H1 (cell line): Measurements from ENCODE around the gene NCOA6. TPM values are rescaled to one million over a fixed set of nuclear protein-coding genes. Genes with fewer than 3 reads are reported as not detected.

Experiments
- CTCF ChIA-PET: fragments of 300-600 bp; sonication (Branson Sonifier 250); formaldehyde crosslinking; loops from one replicate; lab custom pipeline; 2021; ENCODE audit not compliant: partially characterized antibody; lab: Charles Lee
- POLR2A ChIA-PET: fragments of 300-600 bp; sonication (Branson Sonifier 250); formaldehyde crosslinking; loops from one replicate; lab custom pipeline; 2021; ENCODE audit warnings: inconsistent platforms; ENCODE audit not compliant: partially characterized antibody; lab: Charles Lee
- DNase-seq, 2 experiments: peaks; one replicate each; pipeline versions ENCODE4 v3.0.0 to v3.0.0-alpha.2; 2010 to 2022; ENCODE audit warnings: low spot score in 2 of 2, low read depth in 1 of 2, mixed read lengths in 1 of 2
- FAIRE-seq: peaks from 2 replicates; lab custom pipeline; 2011; peaks lifted over from hg19 to GRCh38; lab: Jason Lieb, UNC
- H2AFZ ChIP-seq: 2 replicates; pipeline ENCODE4 v1.8.1; 2012; ENCODE audit warnings: low read length, inconsistent platforms
- H2AK5ac ChIP-seq: 2 replicates; pipeline ENCODE4 v1.6.1; 2013; ENCODE audit warnings: low read depth, low read length
- H2BK120ac ChIP-seq: replicated peaks from 2 replicates; pipeline ENCODE3; 2013; ENCODE audit warnings: low read depth, low read length, inconsistent platforms
- H2BK12ac ChIP-seq: 2 replicates; pipeline ENCODE4 v1.6.1; 2013; ENCODE audit warnings: low read depth, low read length
- H2BK15ac ChIP-seq: 2 replicates; pipeline ENCODE4 v1.6.1; 2013; ENCODE audit warnings: low read length
- H2BK20ac ChIP-seq: 2 replicates; pipeline ENCODE4 v1.6.1; 2013; ENCODE audit warnings: low read length
- H2BK5ac ChIP-seq: 2 replicates; pipeline ENCODE4 v1.6.1; 2013; ENCODE audit warnings: low read depth, low read length
- H3K14ac ChIP-seq: 2 replicates; pipeline ENCODE4 v1.6.1; 2013; ENCODE audit warnings: inconsistent platforms; ENCODE audit not compliant: insufficient read length
- H3K18ac ChIP-seq: 2 replicates; pipeline ENCODE4 v1.6.1; 2013; ENCODE audit warnings: low read length; ENCODE audit errors: extremely low read depth
- H3K23ac ChIP-seq: 2 replicates; pipeline ENCODE4 v1.6.1; 2013; ENCODE audit warnings: inconsistent platforms; ENCODE audit not compliant: insufficient read length
- H3K23me2 ChIP-seq: 2 replicates; pipeline ENCODE4 v1.6.1; 2013; ENCODE audit warnings: low read depth, low read length
- H3K27ac ChIP-seq: 2 replicates; pipeline ENCODE4 v1.6.1; 2011; ENCODE audit warnings: low read depth, low read length, inconsistent platforms
- H3K27me3 ChIP-seq, 4 experiments: replicated peaks in 1 of 4; 1 replicate in 1 of 4; 2 replicates in 3 of 4; pipeline versions ENCODE4 v1.6.1 to v1.8.1; 2011 to 2013; ENCODE audit warnings: low read length in 3 of 4, mild to moderate bottlenecking in 3 of 4, inconsistent platforms in 2 of 4, mixed read lengths in 2 of 4, moderate library complexity in 1 of 4; ENCODE audit not compliant: control insufficient read depth in 3 of 4, insufficient read depth in 3 of 4; ENCODE audit errors: extremely low read depth in 1 of 4
- H3K36me3 ChIP-seq, 4 experiments: 2 replicates each; pipeline versions ENCODE4 v1.6.1 to v1.8.1; 2011 to 2013; ENCODE audit warnings: mild to moderate bottlenecking in 4 of 4, low read length in 3 of 4, moderate library complexity in 2 of 4, control low read depth in 1 of 4, inconsistent platforms in 1 of 4; ENCODE audit not compliant: insufficient read depth in 4 of 4, control insufficient read depth in 2 of 4
- H3K4ac ChIP-seq: replicated peaks from 2 replicates; pipeline ENCODE3; 2013; ENCODE audit warnings: low read length, low read depth, mixed read lengths, inconsistent platforms; ENCODE audit not compliant: insufficient read length
- H3K4me1 ChIP-seq, 4 experiments: replicated peaks in 1 of 4; 1 replicate in 1 of 4; 2 replicates in 3 of 4; pipeline versions ENCODE4 v1.6.1 to v1.8.1; 2011 to 2013; ENCODE audit warnings: low read length in 3 of 4, inconsistent platforms in 2 of 4, mixed read lengths in 1 of 4; ENCODE audit not compliant: insufficient read depth in 4 of 4, control insufficient read depth in 3 of 4
- H3K4me2 ChIP-seq, 2 experiments: 2 replicates each; pipeline versions ENCODE4 v1.6.1 to v1.8.1; 2011 to 2013; ENCODE audit warnings: low read depth in 2 of 2, low read length in 2 of 2, control low read depth in 1 of 2, inconsistent platforms in 1 of 2, mild to moderate bottlenecking in 1 of 2; ENCODE audit not compliant: insufficient read depth in 1 of 2
- H3K4me3 ChIP-seq, 4 experiments: fragments of 200-600, 300-600 bp in 1 of 4; sonication (generic), shearing (Covaris generic), sonication (Bioruptor Twin) in 1 of 4; 2 replicates each; pipeline versions ENCODE4 v1.5.1 to v1.8.1; 2011 to 2016; ENCODE audit warnings: low read length in 4 of 4, low read depth in 3 of 4, control low read depth in 2 of 4, inconsistent platforms in 2 of 4, mild to moderate bottlenecking in 2 of 4, mixed read lengths in 1 of 4, moderate library complexity in 1 of 4; ENCODE audit not compliant: insufficient read depth in 2 of 4; ENCODE audit errors: extremely low read depth in 1 of 4
- H3K56ac ChIP-seq: replicated peaks from 2 replicates; pipeline ENCODE3; 2013; ENCODE audit warnings: low read depth, mild to moderate bottlenecking, mixed read lengths, low read length, inconsistent platforms; ENCODE audit not compliant: insufficient read length
- H3K79me1 ChIP-seq: 2 replicates; pipeline ENCODE4 v1.6.1; 2013; ENCODE audit warnings: low read depth, low read length, control low read depth
- H3K79me2 ChIP-seq, 2 experiments: 2 replicates each; pipeline versions ENCODE4 v1.6.1 to v1.8.1; 2012 to 2013; ENCODE audit warnings: low read length in 2 of 2, mild to moderate bottlenecking in 2 of 2, inconsistent platforms in 1 of 2; ENCODE audit not compliant: insufficient read depth in 2 of 2, control insufficient read depth in 1 of 2
- H3K9ac ChIP-seq, 4 experiments: replicated peaks in 1 of 4; 1 replicate in 1 of 4; 2 replicates in 3 of 4; pipeline versions ENCODE4 v1.6.1 to v1.8.1; 2011 to 2013; ENCODE audit warnings: low read depth in 3 of 4, low read length in 3 of 4, control low read depth in 2 of 4, mild to moderate bottlenecking in 2 of 4, moderate library complexity in 2 of 4, inconsistent platforms in 1 of 4; ENCODE audit errors: extremely low read depth in 1 of 4
- H3K9me3 ChIP-seq, 2 experiments: 2 replicates each; pipeline versions ENCODE4 v1.6.1 to v1.8.1; 2012 to 2013; ENCODE audit warnings: mild to moderate bottlenecking in 2 of 2, moderate library complexity in 2 of 2, control low read depth in 1 of 2, inconsistent platforms in 1 of 2, low read depth in 1 of 2, low read length in 1 of 2, mixed read lengths in 1 of 2; ENCODE audit not compliant: insufficient read depth in 2 of 2
- H4K20me1 ChIP-seq, 2 experiments: replicated peaks in 1 of 2; 2 replicates each; pipeline versions ENCODE3 to v1.8.1; 2011 to 2013; ENCODE audit warnings: inconsistent platforms in 2 of 2, low read length in 2 of 2, mild to moderate bottlenecking in 1 of 2; ENCODE audit not compliant: insufficient read depth in 2 of 2, control insufficient read depth in 1 of 2
- H4K5ac ChIP-seq: 2 replicates; pipeline ENCODE4 v1.6.1; 2013; ENCODE audit warnings: low read length, low read depth, mixed read lengths, inconsistent platforms; ENCODE audit not compliant: insufficient read length
- H4K8ac ChIP-seq: 2 replicates; pipeline ENCODE4 v1.8.0; 2013; ENCODE audit warnings: mild to moderate bottlenecking, moderate library complexity, low read length, inconsistent platforms; ENCODE audit not compliant: insufficient read depth; ENCODE audit errors: extremely low read depth
- H4K91ac ChIP-seq: replicated peaks from 2 replicates; pipeline ENCODE3; 2013; ENCODE audit warnings: low read length, mixed read lengths, inconsistent platforms; ENCODE audit not compliant: insufficient read length
- JUND ChIP-seq: IDR thresholded peaks from 2 replicates; pipeline ENCODE4 v1.6.1; 2011; ENCODE audit warnings: mild to moderate bottlenecking, improper control_type of control experiment, low read length
- MAX ChIP-seq: IDR thresholded peaks from 2 replicates; pipeline ENCODE4 v1.6.1; 2012; ENCODE audit warnings: inconsistent platforms
- SRF ChIP-seq: IDR thresholded peaks from 2 replicates; pipeline ENCODE4 v1.6.1; 2011; ENCODE audit warnings: mild to moderate bottlenecking, low read depth, low read length, moderate library complexity
- TAF1 ChIP-seq: IDR thresholded peaks from 2 replicates; pipeline ENCODE4 v1.6.1; 2011; ENCODE audit warnings: mild to moderate bottlenecking, low read depth, low read length
- WGBS, 2 experiments: shearing (Covaris generic) in 1 of 2; methylation state at CpG; one replicate each; pipeline versions ENCODE4 v1.1.6 to v1.1.7; 2013 to 2015; ENCODE audit warnings: low lambda C conversion rate in 2 of 2, mixed read lengths in 2 of 2, inconsistent platforms in 1 of 2, low coverage in 1 of 2, missing lambda C conversion rate in 1 of 2; ENCODE audit not compliant: insufficient replicate concordance in 2 of 2, insufficient coverage in 1 of 2, insufficient read length in 1 of 2; ENCODE audit errors: extremely low coverage in 1 of 2, missing lambda C conversion rate in 1 of 2; 5-methylcytosine and 5-hydroxymethylcytosine counted together
- polyA plus RNA-seq, 7 experiments: library from polyadenylated mRNA; depleted of rRNA in 3 of 7; stranded (reverse) in 5 of 7; unstranded in 2 of 7; fragments of >200 nt in 5 of 7; fragments of 200-250 nt in 2 of 7; gene quantifications; 1 replicate in 5 of 7; 2 replicates in 1 of 7; 4 replicates in 1 of 7; pipeline versions ENCODE4 v1.2.1 to v1.2.3, GENCODE V29; 2011 to 2013; ENCODE audit warnings: missing spikeins in 2 of 7, mixed read lengths in 2 of 7
- total RNA-seq: library from RNA; stranded (reverse); fragmentation: NEBNext Ultra II Directional; extraction: Animal tissue kit (Norgen Biotek cat#: 25700); gene quantifications from 2 replicates; pipeline ENCODE4 v1.2.1, GENCODE V29; 2021

Gene NCOA6
- total and polyA plus RNA-seq, 2 of the 8 experiments (the other 6 are each of a cell fraction or from before 2014, with no cell fraction given), result 9.0 to 9.5 TPM

DNA sequence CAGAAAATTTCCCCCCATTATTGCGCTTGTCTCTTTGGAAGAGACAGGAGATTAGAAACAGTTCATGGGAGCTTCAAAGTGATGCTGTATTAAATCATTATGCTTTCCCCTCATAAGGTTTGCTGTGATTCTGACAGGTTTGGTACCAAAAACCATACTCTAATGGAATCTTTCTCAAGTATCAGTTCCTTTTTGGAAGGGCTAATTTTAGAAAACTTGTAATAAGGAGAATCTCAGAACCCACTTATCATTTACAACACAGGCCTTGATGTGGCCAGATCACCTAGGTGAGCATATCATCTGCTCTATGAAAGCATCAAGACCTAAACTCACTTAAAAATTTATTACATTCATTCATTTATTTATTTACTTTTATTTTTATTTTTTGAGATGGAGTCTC, 70.1 kb downstream of the NCOA6 start:
- DNase-seq, result no peak
- no peaks in the 10 kb centered on the region for H3K23me2 ChIP-seq
- H3K4me3 ChIP-seq, result no peak overlapping the region
- H4K91ac ChIP-seq, result no peak overlapping the region
- POLR2A ChIA-PET, result interaction anchor here (0.6 kb wide), 1 partner anchor 209 kb away, joined by 4 read pairs; no protein-coding TSS in a partner anchor
- peaks cover 0 to 8% (median 4%) of the 10 kb centered on the region in 4 experiments; a peak in 5 of 8 replicates for H3K36me3 ChIP-seq
- H3K14ac ChIP-seq, result no peak overlapping the region
- H3K79me1 ChIP-seq, result no peaks in the 10 kb centered on the region
- no peaks in the 10 kb centered on the region for H3K27me3 ChIP-seq
- H2BK15ac ChIP-seq, result no peak overlapping the region
- no peaks in the 10 kb centered on the region for H3K9me3 ChIP-seq
- no peak overlapping the region for H2AK5ac ChIP-seq
- no peak overlapping the region for H3K4me2 ChIP-seq
- no peaks in the 10 kb centered on the region for H3K4me1 ChIP-seq
- no peak overlapping the region for H2BK120ac ChIP-seq
- no peaks in the 10 kb centered on the region for H4K20me1 ChIP-seq
- CTCF ChIA-PET, result interaction anchor here (0.7 to 1.4 kb wide), 3 partner anchors 10 to 25 kb away, joined by 3 read pairs; no protein-coding TSS in a partner anchor
- H3K23ac ChIP-seq, result no peak overlapping the region
- H2BK20ac ChIP-seq, result no peak overlapping the region
- no peak overlapping the region for H3K27ac ChIP-seq
- H3K56ac ChIP-seq, result no peak overlapping the region
- H3K9ac ChIP-seq, result no peak overlapping the region
- FAIRE-seq, result no peak
- no peak overlapping the region for H4K8ac ChIP-seq
- H3K79me2 ChIP-seq, result no peaks in the 10 kb centered on the region
- TF ChIP-seq MAX (no peak), JUND (no peak), TAF1 (no peak), SRF (no peak)
- no peak overlapping the region for H2BK5ac ChIP-seq
- no peak overlapping the region for H3K4ac ChIP-seq
- H4K5ac ChIP-seq, result no peak overlapping the region
- H3K18ac ChIP-seq, result no peak overlapping the region
- no peak overlapping the region for H2AFZ ChIP-seq
- no peak overlapping the region for H2BK12ac ChIP-seq
- WGBS, 2 experiments, result 92% methylated on average over 1 of the region's 1 CpG; no CpG with 5 or more reads in 1 of the 2 experiments
